ENCODE results near the gene MYBPC1. TPM values are rescaled to one million over a fixed set of nuclear protein-coding genes. Genes with fewer than 3 reads are reported as not detected.

MYBPC1 gene
- total and polyA plus RNA-seq, 3 experiments from 2014 or later, result not detected

- no peaks in the 10 kb centered on the region for H3K9me3 Mint-ChIP-seq
- Histone ChIP-seq H3K4me3 (ENCODE audit: low read length) (no peak overlapping the region), H3K4me1 (ENCODE audit: insufficient read depth, low read length) (peaks cover 5% of the 10 kb centered on the region), H3K27ac (ENCODE audit: low read depth, low read length) (no peak overlapping the region), H3K36me3 (ENCODE audit: insufficient read depth, low read length) (no peaks in the 10 kb centered on the region), H3K9me3 (ENCODE audit: low read length) (no peaks in the 10 kb centered on the region), H3K27me3 (ENCODE audit: insufficient read depth, low read length, poor library complexity, severe bottlenecking) (no peaks in the 10 kb centered on the region)
- POLR2A ChIA-PET, result no interaction called here
- peaks cover 8 to 11% (median 8%) of the 10 kb centered on the region in 3 donors for H3K4me1 Mint-ChIP-seq
- CTCF ChIA-PET, result no interaction called here
- DNase-seq, result no peak
- no peak overlapping the region for H3K27ac Mint-ChIP-seq
- no peaks in the 10 kb centered on the region for H3K36me3 Mint-ChIP-seq
- no peak overlapping the region for H3K4me3 Mint-ChIP-seq
- H3K27me3 Mint-ChIP-seq, result peaks cover 2 to 18% of the 10 kb centered on the region in 2 donors
Observed at GRCh38 chr12:101620762-101621133, 26.0 kb downstream of the MYBPC1 start.

GRCh38 chr12:101628676-101629075 is 33.9 kb downstream of the MYBPC1 start:
- no peaks in the 10 kb centered on the region for H3K9me3 ChIP-seq (ENCODE audit: low read length)
- ChIA-PET POLR2A (no interaction called here), CTCF (no interaction called here)
- no peak overlapping the region for H3K27ac Mint-ChIP-seq
- H3K4me1 Mint-ChIP-seq, result no peaks in the 10 kb centered on the region
- no peaks in the 10 kb centered on the region for H3K27me3 ChIP-seq (ENCODE audit: insufficient read depth, low read length, poor library complexity, severe bottlenecking)
- no peak overlapping the region for H3K27ac ChIP-seq (ENCODE audit: low read depth, low read length)
- no peaks in the 10 kb centered on the region for H3K36me3 ChIP-seq (ENCODE audit: insufficient read depth, low read length)
- peaks cover 0 to 2% (median 0%) of the 10 kb centered on the region in 5 donors for H3K9me3 Mint-ChIP-seq
- H3K4me1 ChIP-seq (ENCODE audit: insufficient read depth, low read length), result no peaks in the 10 kb centered on the region
- H3K27me3 Mint-ChIP-seq, result peaks cover 1 to 37% of the 10 kb centered on the region in 2 donors
- H3K4me3 Mint-ChIP-seq, result no peak overlapping the region
- no peaks in the 10 kb centered on the region for H3K36me3 Mint-ChIP-seq
- H3K4me3 ChIP-seq (ENCODE audit: low read length), result no peak overlapping the region
- DNase-seq, result no peak

DNA sequence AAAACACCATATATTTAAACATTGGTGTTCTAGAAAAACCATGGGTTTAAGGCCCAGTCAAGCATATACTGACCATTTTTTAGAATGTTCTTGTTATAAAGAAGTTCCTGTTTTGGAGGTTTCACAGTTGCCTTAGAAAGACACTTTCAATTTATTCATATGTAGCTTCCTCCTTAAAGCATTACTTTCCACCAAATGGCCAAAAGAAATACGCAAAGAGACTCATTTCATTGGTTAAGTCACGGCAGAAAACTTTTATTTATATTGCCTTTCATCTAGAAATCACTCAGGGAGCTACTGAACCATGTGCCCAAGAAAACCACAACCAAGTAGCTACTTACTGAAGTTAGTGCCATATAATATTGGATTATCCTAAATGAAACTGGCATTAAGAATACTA is 40.0 kb downstream of the MYBPC1 start:
- Mint-ChIP-seq H3K4me3 (no peak overlapping the region), H3K27ac (no peak overlapping the region), H3K4me1 (no peaks in the 10 kb centered on the region), H3K9me3 (peaks cover 0 to 2% (median 0%) of the 10 kb centered on the region in 5 donors), H3K36me3 (no peaks in the 10 kb centered on the region), H3K27me3 (peaks cover 5 to 45% of the 10 kb centered on the region in 2 donors)
- no peak overlapping the region for H3K4me3 ChIP-seq (ENCODE audit: low read length)
- H3K27me3 ChIP-seq (ENCODE audit: insufficient read depth, low read length, poor library complexity, severe bottlenecking), result no peaks in the 10 kb centered on the region
- H3K4me1 ChIP-seq (ENCODE audit: insufficient read depth, low read length), result no peaks in the 10 kb centered on the region
- no peaks in the 10 kb centered on the region for H3K36me3 ChIP-seq (ENCODE audit: insufficient read depth, low read length)
- no peak for DNase-seq
- POLR2A ChIA-PET, result no interaction called here
- H3K27ac ChIP-seq (ENCODE audit: low read depth, low read length), result no peak overlapping the region
- CTCF ChIA-PET, result no interaction called here
- no peaks in the 10 kb centered on the region for H3K9me3 ChIP-seq (ENCODE audit: low read length)

- no peak for DNase-seq
- H3K27me3 ChIP-seq (ENCODE audit: insufficient read depth, low read length, poor library complexity, severe bottlenecking), result peaks cover 9% of the 10 kb centered on the region
- no peak overlapping the region for H3K4me3 ChIP-seq (ENCODE audit: low read length)
- peaks cover 2 to 7% (median 5%) of the 10 kb centered on the region in 3 donors for H3K4me1 Mint-ChIP-seq
- peaks cover 0 to 2% (median 0%) of the 10 kb centered on the region in 3 donors for H3K36me3 Mint-ChIP-seq
- no peaks in the 10 kb centered on the region for H3K9me3 ChIP-seq (ENCODE audit: low read length)
- no peaks in the 10 kb centered on the region for H3K36me3 ChIP-seq (ENCODE audit: insufficient read depth, low read length)
- CTCF ChIA-PET, result no interaction called here
- POLR2A ChIA-PET, result interaction anchor here (0.5 kb wide), 1 partner anchor 8 kb away, joined by 3 read pairs; no protein-coding TSS in a partner anchor
- H3K27me3 Mint-ChIP-seq, result peaks cover 18 to 58% of the 10 kb centered on the region in 2 donors
- H3K4me3 Mint-ChIP-seq, result no peak overlapping the region
- peaks cover 0 to 2% (median 0%) of the 10 kb centered on the region in 5 donors for H3K9me3 Mint-ChIP-seq
- no peak overlapping the region for H3K27ac ChIP-seq (ENCODE audit: low read depth, low read length)
- no peak overlapping the region for H3K27ac Mint-ChIP-seq
- no peaks in the 10 kb centered on the region for H3K4me1 ChIP-seq (ENCODE audit: insufficient read depth, low read length)
Observed at GRCh38 chr12:101637936-101638335, 43.2 kb downstream of the MYBPC1 start.

DNA sequence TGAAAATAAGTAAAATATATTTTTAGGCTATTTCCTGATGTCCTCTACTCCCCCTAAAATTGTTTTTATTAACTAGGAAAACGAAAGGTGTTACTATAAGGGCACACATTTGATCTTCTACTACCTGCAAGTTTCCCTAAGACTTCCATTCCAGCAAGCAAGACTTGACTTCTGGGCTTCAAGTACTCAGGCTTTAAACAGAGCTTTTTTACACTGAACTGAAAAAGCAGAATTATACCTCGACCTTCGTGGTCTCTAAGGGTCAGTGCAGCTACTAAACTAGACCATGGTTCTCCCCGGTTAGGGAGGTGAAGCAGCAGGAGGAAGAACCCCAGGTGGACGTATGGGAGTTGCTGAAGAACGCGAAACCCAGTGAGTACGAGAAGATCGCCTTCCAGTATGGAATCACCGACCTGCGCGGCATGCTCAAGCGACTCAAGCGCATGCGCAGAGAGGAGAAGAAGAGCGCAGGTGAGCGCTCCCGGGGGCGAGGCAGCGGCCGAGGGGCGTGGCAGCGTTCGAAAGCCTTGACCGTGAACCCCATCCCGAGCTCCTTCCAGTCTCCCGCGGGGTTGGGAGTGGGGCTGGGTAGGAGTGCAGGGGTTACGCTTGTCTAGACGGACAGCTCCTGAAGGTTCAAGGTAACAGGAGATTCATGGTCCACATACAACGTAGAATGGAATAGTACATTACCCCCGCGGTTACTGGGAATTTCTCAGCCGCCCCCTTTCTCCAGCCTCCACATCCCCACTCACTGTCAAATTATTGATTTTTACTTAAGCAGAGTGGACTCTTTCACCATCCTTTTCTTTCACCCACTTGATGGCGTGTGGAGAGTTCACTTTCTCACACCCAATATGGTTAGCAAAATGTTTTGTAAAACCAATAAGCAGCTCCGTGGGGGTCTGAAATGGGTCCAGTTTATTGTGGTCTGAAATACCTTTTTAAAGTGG is 47.6 kb downstream of the MYBPC1 start:
- POLR2A ChIA-PET, result no interaction called here
- peak in 1 of 5 donors; percentile 3 for DNase-seq

GRCh38 chr12:101647711-101648110 is 52.9 kb downstream of the MYBPC1 start:
- Mint-ChIP-seq H3K36me3 (no peaks in the 10 kb centered on the region), H3K27ac (no peak overlapping the region), H3K4me1 (peaks cover 0 to 5% (median 5%) of the 10 kb centered on the region in 3 donors), H3K4me3 (no peak overlapping the region), H3K9me3 (no peaks in the 10 kb centered on the region), H3K27me3 (peaks cover 26 to 53% of the 10 kb centered on the region in 2 donors)
- no peak for DNase-seq
- Histone ChIP-seq H3K4me3 (ENCODE audit: low read length) (no peak overlapping the region), H3K27me3 (ENCODE audit: insufficient read depth, low read length, poor library complexity, severe bottlenecking) (peaks cover 3% of the 10 kb centered on the region), H3K27ac (ENCODE audit: low read depth, low read length) (no peak overlapping the region), H3K4me1 (ENCODE audit: insufficient read depth, low read length) (no peaks in the 10 kb centered on the region), H3K9me3 (ENCODE audit: low read length) (no peaks in the 10 kb centered on the region), H3K36me3 (ENCODE audit: insufficient read depth, low read length) (no peaks in the 10 kb centered on the region)
- POLR2A ChIA-PET, result no interaction called here
- CTCF ChIA-PET, result no interaction called here

More for the DNA sequence above, 47.6 kb downstream of the MYBPC1 start:
- peak overlapping the region in 2 of 7 donors; percentile 6 to 57 for H3K4me3 Mint-ChIP-seq
- Histone ChIP-seq H3K9me3 (ENCODE audit: low read length) (no peaks in the 10 kb centered on the region), H3K4me1 (ENCODE audit: insufficient read depth, low read length) (no peaks in the 10 kb centered on the region), H3K36me3 (ENCODE audit: insufficient read depth, low read length) (no peaks in the 10 kb centered on the region), H3K27ac (ENCODE audit: low read depth, low read length) (no peak overlapping the region), H3K27me3 (ENCODE audit: insufficient read depth, low read length, poor library complexity, severe bottlenecking) (peaks cover 9% of the 10 kb centered on the region), H3K4me3 (ENCODE audit: low read length) (peak overlapping the region; percentile 26)
- H3K27me3 Mint-ChIP-seq, result peaks cover 22 to 66% of the 10 kb centered on the region in 2 donors
- no peak overlapping the region for H3K27ac Mint-ChIP-seq
- CTCF ChIA-PET, result no interaction called here
- peaks cover 2 to 12% (median 10%) of the 10 kb centered on the region in 3 donors for H3K4me1 Mint-ChIP-seq
- H3K9me3 Mint-ChIP-seq, result peaks cover 0 to 2% (median 0%) of the 10 kb centered on the region in 5 donors
- H3K36me3 Mint-ChIP-seq, result peaks cover 0 to 2% (median 0%) of the 10 kb centered on the region in 3 donors

DNA sequence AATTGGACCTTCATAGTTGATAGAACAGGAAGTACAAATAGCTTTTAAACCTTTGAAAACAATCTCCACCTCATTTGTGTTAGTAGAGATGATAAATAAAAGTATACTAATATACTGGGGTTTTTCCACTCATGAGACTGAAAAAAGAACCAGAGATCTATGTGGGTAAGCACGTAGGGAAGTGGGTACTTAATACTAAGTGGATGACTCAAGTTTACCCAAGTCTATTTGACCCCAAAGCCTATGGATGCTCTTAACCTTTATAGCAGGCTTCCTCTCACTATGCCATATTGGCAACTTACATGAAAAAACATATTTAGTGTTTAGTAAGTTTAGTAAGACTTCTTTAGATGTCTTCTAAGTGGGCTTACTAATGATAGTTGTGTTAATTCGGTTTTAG is 53.4 kb downstream of the MYBPC1 start:
- H3K36me3 Mint-ChIP-seq, result no peaks in the 10 kb centered on the region
- no peaks in the 10 kb centered on the region for H3K4me1 ChIP-seq (ENCODE audit: insufficient read depth, low read length)
- H3K4me1 Mint-ChIP-seq, result peaks cover 0 to 5% (median 5%) of the 10 kb centered on the region in 3 donors
- no peak for DNase-seq
- H3K27me3 ChIP-seq (ENCODE audit: insufficient read depth, low read length, poor library complexity, severe bottlenecking), result no peaks in the 10 kb centered on the region
- no peaks in the 10 kb centered on the region for H3K36me3 ChIP-seq (ENCODE audit: insufficient read depth, low read length)
- ChIA-PET POLR2A (no interaction called here), CTCF (no interaction called here)
- H3K9me3 ChIP-seq (ENCODE audit: low read length), result no peaks in the 10 kb centered on the region
- peaks cover 26 to 53% of the 10 kb centered on the region in 2 donors for H3K27me3 Mint-ChIP-seq
- H3K4me3 Mint-ChIP-seq, result no peak overlapping the region
- H3K9me3 Mint-ChIP-seq, result no peaks in the 10 kb centered on the region
- H3K27ac Mint-ChIP-seq, result no peak overlapping the region
- no peak overlapping the region for H3K27ac ChIP-seq (ENCODE audit: low read depth, low read length)
- H3K4me3 ChIP-seq (ENCODE audit: low read length), result no peak overlapping the region

- POLR2A ChIA-PET, result no interaction called here
- Histone ChIP-seq H3K27me3 (ENCODE audit: insufficient read depth, low read length, poor library complexity, severe bottlenecking) (no peaks in the 10 kb centered on the region), H3K36me3 (ENCODE audit: insufficient read depth, low read length) (no peaks in the 10 kb centered on the region), H3K27ac (ENCODE audit: low read depth, low read length) (no peak overlapping the region), H3K9me3 (ENCODE audit: low read length) (no peaks in the 10 kb centered on the region), H3K4me3 (ENCODE audit: low read length) (no peak overlapping the region), H3K4me1 (ENCODE audit: insufficient read depth, low read length) (no peaks in the 10 kb centered on the region)
- no peaks in the 10 kb centered on the region for H3K36me3 Mint-ChIP-seq
- no peaks in the 10 kb centered on the region for H3K9me3 Mint-ChIP-seq
- no peak for DNase-seq
- CTCF ChIA-PET, result no interaction called here
- peaks cover 22 to 54% of the 10 kb centered on the region in 2 donors for H3K27me3 Mint-ChIP-seq
- H3K4me1 Mint-ChIP-seq, result peaks cover 0 to 5% (median 5%) of the 10 kb centered on the region in 3 donors
- H3K27ac Mint-ChIP-seq, result no peak overlapping the region
- no peak overlapping the region for H3K4me3 Mint-ChIP-seq
Observed at GRCh38 chr12:101650346-101651117, 55.8 kb downstream of the MYBPC1 start.
